DOHH2 (cell line): ENCODE measurements around the gene MYCBP2.

Experiments used
- H3F3A ChIP-seq: fragments of 200-600 bp; sonication (generic), shearing (Covaris generic); 2 replicates; pipeline ENCODE4 v1.6.0; 2016; ENCODE audit warnings: antibody characterized with exemption, mild to moderate bottlenecking; ENCODE audit not compliant: control insufficient read depth, insufficient read depth
- H3K27ac ChIP-seq: fragments of 200-600 bp; sonication (generic); 2 replicates; pipeline ENCODE4 v1.5.1; 2014; ENCODE audit warnings: low read depth, mild to moderate bottlenecking, low read length, moderate library complexity
- H3K27me3 ChIP-seq: fragments of 200-600 bp; sonication (generic); 2 replicates; pipeline ENCODE4 v1.6.1; 2014; ENCODE audit warnings: mild to moderate bottlenecking, low read length, mixed read lengths; ENCODE audit not compliant: control insufficient read depth
- H3K36me3 ChIP-seq: fragments of 200-600 bp; sonication (generic); 2 replicates; pipeline ENCODE4 v1.6.1; 2014; ENCODE audit warnings: mild to moderate bottlenecking, low read length, moderate library complexity, mixed read lengths; ENCODE audit not compliant: control insufficient read depth
- H3K4me1 ChIP-seq: fragments of 200-600 bp; sonication (generic); 2 replicates; pipeline ENCODE4 v1.6.1; 2014; ENCODE audit warnings: mild to moderate bottlenecking, low read length, mixed read lengths; ENCODE audit not compliant: control insufficient read depth
- H3K4me2 ChIP-seq: fragments of 200-600 bp; sonication (generic); 2 replicates; pipeline ENCODE4 v1.6.0; 2014; ENCODE audit warnings: mild to moderate bottlenecking, low read length, moderate library complexity
- H3K4me3 ChIP-seq: fragments of 200-600 bp; sonication (generic); 2 replicates; pipeline ENCODE4 v1.5.1; 2014; ENCODE audit warnings: mild to moderate bottlenecking, low read length, mixed read lengths
- H3K79me2 ChIP-seq: fragments of 200-600 bp; sonication (generic); 2 replicates; pipeline ENCODE4 v1.6.1; 2014; ENCODE audit warnings: mild to moderate bottlenecking, low read length, mixed read lengths; ENCODE audit not compliant: control insufficient read depth
- H3K9me2 ChIP-seq: fragments of 200-600 bp; sonication (generic); replicated peaks from 2 replicates; pipeline ENCODE4 v1.6.1; 2014; ENCODE audit warnings: mild to moderate bottlenecking, low read length, mixed read lengths; ENCODE audit not compliant: control insufficient read depth
- H3K9me3 ChIP-seq: fragments of 200-600 bp; sonication (generic); 2 replicates; pipeline ENCODE4 v1.6.1; 2014; ENCODE audit warnings: antibody characterized with exemption, low read length, mixed read lengths; ENCODE audit not compliant: control insufficient read depth, insufficient read depth
- H4K20me1 ChIP-seq: fragments of 200-600 bp; sonication (generic); 2 replicates; pipeline ENCODE4 v1.6.0; 2014; ENCODE audit warnings: low read depth, mild to moderate bottlenecking, antibody characterized with exemption, low read length, moderate library complexity; ENCODE audit not compliant: control insufficient read depth, insufficient read depth
- CTCF ChIP-seq: fragments of 200-600 bp; sonication (generic); IDR thresholded peaks from one replicate; pipeline ENCODE4 v1.5.1; 2014; ENCODE audit warnings: antibody characterized with exemption, mild to moderate bottlenecking, low read depth, low read length; ENCODE audit not compliant: poor library complexity, severe bottlenecking
- EZH2phosphoT487 ChIP-seq: fragments of 200-600 bp; sonication (generic); IDR thresholded peaks from 2 replicates; pipeline ENCODE4 v1.6.1; 2017; ENCODE audit warnings: borderline replicate concordance, mild to moderate bottlenecking, antibody characterized with exemption, low read length, moderate library complexity, mixed read lengths

MYCBP2 gene

GRCh38 chr13:77138813-77139212 lies 188.1 kb downstream of the MYCBP2 start:
- H4K20me1 ChIP-seq, result no peaks in the 10 kb centered on the region
- H3K79me2 ChIP-seq, result no peaks in the 10 kb centered on the region
- no peaks in the 10 kb centered on the region for H3K4me1 ChIP-seq
- no peaks in the 10 kb centered on the region for H3K9me3 ChIP-seq
- TF ChIP-seq EZH2phosphoT487, result no peak
- no peak for TF ChIP-seq CTCF
- H3K27me3 ChIP-seq, result no peaks in the 10 kb centered on the region
- H3K36me3 ChIP-seq, result peaks cover 76% of the 10 kb centered on the region
- H3K4me3 ChIP-seq, result no peak overlapping the region
- no peak overlapping the region for H3K4me2 ChIP-seq
- H3K9me2 ChIP-seq, result no peaks in the 10 kb centered on the region
- peaks cover 4% of the 10 kb centered on the region for H3F3A ChIP-seq
- H3K27ac ChIP-seq, result no peak overlapping the region

DNA sequence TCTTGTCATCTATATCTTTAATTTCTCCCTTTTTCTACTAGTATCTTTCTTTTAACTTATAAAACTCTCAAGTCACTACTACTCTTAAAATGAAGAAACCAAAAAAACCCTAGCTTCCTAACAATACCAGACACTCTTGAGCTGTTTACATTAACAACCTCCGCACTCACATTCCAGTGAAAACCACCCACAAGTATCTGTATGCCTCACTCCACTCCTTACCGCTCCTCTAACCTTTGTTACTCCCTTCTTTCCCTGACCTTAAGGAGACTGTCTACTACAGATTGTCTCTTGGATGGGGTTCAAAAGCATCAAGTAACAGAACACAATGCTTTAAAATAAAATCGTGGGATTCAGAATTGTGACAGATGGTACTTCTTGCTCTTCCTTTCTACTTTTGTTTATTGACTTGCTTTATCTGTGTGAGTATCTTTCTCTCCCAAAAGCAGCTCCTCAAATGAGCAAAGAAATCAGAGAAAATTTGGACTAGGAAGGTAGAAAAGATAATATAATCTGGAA lies 189.9 kb downstream of the MYCBP2 start:
- Histone ChIP-seq H3K9me2 (no peaks in the 10 kb centered on the region), H3K4me1 (no peaks in the 10 kb centered on the region), H3F3A (peaks cover 4% of the 10 kb centered on the region), H3K27ac (no peak overlapping the region), H4K20me1 (no peaks in the 10 kb centered on the region), H3K9me3 (no peaks in the 10 kb centered on the region), H3K79me2 (no peaks in the 10 kb centered on the region), H3K27me3 (no peaks in the 10 kb centered on the region), H3K36me3 (peaks cover 75% of the 10 kb centered on the region), H3K4me2 (no peak overlapping the region), H3K4me3 (no peak overlapping the region)
- TF ChIP-seq EZH2phosphoT487 (no peak), CTCF (no peak)

DNA sequence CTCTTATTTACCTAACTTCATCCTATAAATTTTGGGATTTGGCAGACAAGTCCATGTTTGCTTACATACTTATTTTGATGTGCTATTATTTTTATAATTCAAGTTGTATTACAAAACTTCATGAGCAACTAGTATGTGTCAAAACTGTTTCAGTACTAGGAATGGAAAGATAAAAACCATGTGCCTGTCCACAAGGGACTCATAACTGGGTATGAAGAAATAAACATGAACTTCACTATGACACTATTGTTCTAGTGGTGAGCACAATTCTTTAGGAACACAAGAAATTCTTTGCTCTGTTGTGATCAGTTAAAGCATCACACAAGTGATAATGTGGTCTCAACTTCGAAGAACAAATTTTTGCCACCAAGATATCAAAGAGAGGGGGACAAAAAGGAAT lies 202.5 kb downstream of the MYCBP2 start:
- no peak overlapping the region for H3K4me2 ChIP-seq
- no peak overlapping the region for H3K4me3 ChIP-seq
- no peak overlapping the region for H3K27ac ChIP-seq
- no peaks in the 10 kb centered on the region for H3K4me1 ChIP-seq
- no peak for TF ChIP-seq CTCF
- TF ChIP-seq EZH2phosphoT487, result no peak
- no peaks in the 10 kb centered on the region for H3K9me3 ChIP-seq
- no peaks in the 10 kb centered on the region for H3F3A ChIP-seq
- H4K20me1 ChIP-seq, result no peaks in the 10 kb centered on the region
- H3K79me2 ChIP-seq, result no peaks in the 10 kb centered on the region
- H3K9me2 ChIP-seq, result no peaks in the 10 kb centered on the region
- peaks cover 48% of the 10 kb centered on the region for H3K36me3 ChIP-seq
- no peaks in the 10 kb centered on the region for H3K27me3 ChIP-seq
